ENCODE measurements around the gene ZFHX3.

DNA sequence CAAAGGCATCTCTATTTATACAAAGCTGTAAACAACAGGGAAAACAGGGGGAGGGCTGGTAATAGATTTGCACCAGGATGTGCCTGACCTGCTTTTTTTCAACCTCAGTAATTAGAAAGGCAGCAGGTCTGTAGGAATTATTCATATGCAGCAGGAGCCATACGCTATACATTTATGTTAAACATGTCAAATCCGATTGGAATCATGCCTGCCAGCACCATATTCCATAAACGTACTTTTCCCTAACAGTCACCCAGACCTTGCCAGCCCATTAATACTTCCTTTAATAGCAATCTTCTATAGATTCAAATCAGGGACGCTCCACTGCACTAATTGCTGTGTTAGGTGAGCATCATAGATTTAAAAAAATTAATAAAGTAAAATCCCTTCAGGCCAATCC is 223.9 kb downstream of the ZFHX3 start:
- TF ChIP-seq, protein P1, sequence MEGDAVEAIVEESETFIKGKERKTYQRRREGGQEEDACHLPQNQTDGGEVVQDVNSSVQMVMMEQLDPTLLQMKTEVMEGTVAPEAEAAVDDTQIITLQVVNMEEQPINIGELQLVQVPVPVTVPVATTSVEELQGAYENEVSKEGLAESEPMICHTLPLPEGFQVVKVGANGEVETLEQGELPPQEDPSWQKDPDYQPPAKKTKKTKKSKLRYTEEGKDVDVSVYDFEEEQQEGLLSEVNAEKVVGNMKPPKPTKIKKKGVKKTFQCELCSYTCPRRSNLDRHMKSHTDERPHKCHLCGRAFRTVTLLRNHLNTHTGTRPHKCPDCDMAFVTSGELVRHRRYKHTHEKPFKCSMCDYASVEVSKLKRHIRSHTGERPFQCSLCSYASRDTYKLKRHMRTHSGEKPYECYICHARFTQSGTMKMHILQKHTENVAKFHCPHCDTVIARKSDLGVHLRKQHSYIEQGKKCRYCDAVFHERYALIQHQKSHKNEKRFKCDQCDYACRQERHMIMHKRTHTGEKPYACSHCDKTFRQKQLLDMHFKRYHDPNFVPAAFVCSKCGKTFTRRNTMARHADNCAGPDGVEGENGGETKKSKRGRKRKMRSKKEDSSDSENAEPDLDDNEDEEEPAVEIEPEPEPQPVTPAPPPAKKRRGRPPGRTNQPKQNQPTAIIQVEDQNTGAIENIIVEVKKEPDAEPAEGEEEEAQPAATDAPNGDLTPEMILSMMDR (conservative IDR thresholded peaks at IDR 0.05 in 1 of 2, IDR thresholded peaks at IDR 0.05 in 1 of 2; ENCODE audit: low read depth in 1 of 2, low read length in 2 of 2), result no peak
- TF ChIP-seq EZH2 (IDR thresholded peaks at IDR 0.05; ENCODE audit: low read length, missing control alignments), result no peak

Measured in fibroblast of lung (primary cell).